HepG2 (cell line): ENCODE results near the gene PDE9A. TPM values are rescaled to one million over a fixed set of nuclear protein-coding genes. Genes with fewer than 3 reads are reported as not detected.
A peak's percentile ranks its signal among the peaks of the same experiment; 100 is the strongest.

Experiments used
- ARNT2 ChIP-seq: sonication (generic); formaldehyde crosslinking; IDR thresholded peaks from 2 replicates; pipeline ENCODE4 v1.8.0; 2022; ENCODE audit warnings: mild to moderate bottlenecking, low read depth, missing genetic modification reagents, moderate library complexity
- CEBPG ChIP-seq: IDR thresholded peaks from 2 replicates; pipeline ENCODE4 v1.6.1; 2016
- HDAC6 ChIP-seq: fragments of 200-600 bp; sonication (generic); IDR thresholded peaks from 2 replicates; pipeline ENCODE4 v1.7.0; 2017; ENCODE audit warnings: mild to moderate bottlenecking, antibody characterized with exemption, low read length, low read depth
- HNRNPUL1 ChIP-seq: fragments of 200-400 bp; formaldehyde crosslinking; IDR thresholded peaks from 2 replicates; pipeline ENCODE4 v1.6.1; 2017; ENCODE audit warnings: low read depth, mild to moderate bottlenecking, low read length, moderate library complexity
- KDM6A ChIP-seq: IDR thresholded peaks from 2 replicates; pipeline ENCODE4 v1.6.1; 2016; ENCODE audit warnings: low read depth
- TEAD3 ChIP-seq: optimal IDR thresholded peaks from 2 replicates; pipeline ENCODE3; 2016; ENCODE audit warnings: borderline replicate concordance
- ZC3H13 ChIP-seq: sonication (generic); formaldehyde crosslinking; IDR thresholded peaks from 2 replicates; pipeline ENCODE4 v1.8.1; 2023; ENCODE audit warnings: mild to moderate bottlenecking, missing genetic modification reagents, moderate library complexity
- ZNF17 ChIP-seq: sonication (generic); formaldehyde crosslinking; IDR thresholded peaks from 2 replicates; pipeline ENCODE4 v1.5.0; 2020; ENCODE audit warnings: mild to moderate bottlenecking, missing genetic modification reagents
- ZNF180 ChIP-seq: sonication (generic); formaldehyde crosslinking; IDR thresholded peaks from 2 replicates; pipeline ENCODE4 v1.4.0; 2020; ENCODE audit warnings: low read depth, missing genetic modification reagents, borderline replicate concordance
- ZNF207 ChIP-seq: fragments of 450-650 bp; IDR thresholded peaks from 2 replicates; pipeline ENCODE4 v1.6.1; 2016; ENCODE audit warnings: antibody characterized with exemption, borderline replicate concordance
- ZNF263 ChIP-seq: sonication (generic); formaldehyde crosslinking; IDR thresholded peaks from 2 replicates; pipeline ENCODE4 v1.4.0; 2020; ENCODE audit warnings: missing genetic modification reagents
- ZNF30 ChIP-seq: sonication (generic); formaldehyde crosslinking; IDR thresholded peaks from 2 replicates; pipeline ENCODE4 v1.5.0; 2020; ENCODE audit warnings: mild to moderate bottlenecking, missing genetic modification reagents
- ZNF34 ChIP-seq: sonication (generic); formaldehyde crosslinking; IDR thresholded peaks from 2 replicates; pipeline ENCODE4 v1.4.0; 2020; ENCODE audit warnings: mild to moderate bottlenecking, missing genetic modification reagents, borderline replicate concordance
- ZNF432 ChIP-seq: sonication (generic); formaldehyde crosslinking; IDR thresholded peaks from 2 replicates; pipeline ENCODE4 v1.5.0; 2020; ENCODE audit warnings: missing genetic modification reagents, mild to moderate bottlenecking, borderline replicate concordance
- polyA plus RNA-seq, 8 experiments: library from polyadenylated mRNA; depleted of rRNA in 3 of 8; stranded (reverse) in 7 of 8; unstranded in 1 of 8; fragments of >200 nt; fragmentation: Illumina TruSeq in 4 of 8; extraction: Trizol in 4 of 8; gene quantifications; 2 replicates each; pipeline versions ENCODE4 v1.2.1 to v1.2.3, GENCODE V29; 2011 to 2016; ENCODE audit warnings: low read depth in 4 of 8, missing spikeins in 1 of 8, mixed read lengths in 1 of 8; ENCODE audit not compliant: insufficient read depth in 1 of 8
- total RNA-seq, 5 experiments: library from RNA; depleted of rRNA; stranded (reverse); fragments of >200 nt; fragmentation: Illumina TruSeq; extraction: Trizol; gene quantifications; 2 replicates each; pipeline ENCODE4 v1.2.3, GENCODE V29; 2016; ENCODE audit warnings: low read depth in 1 of 5
- TF ChIP-seq, protein P1 (sequence below): sonication (generic); formaldehyde crosslinking; conservative IDR thresholded peaks from 2 replicates; pipeline ENCODE4 v1.4.0; 2020; ENCODE audit warnings: mild to moderate bottlenecking, missing genetic modification reagents, moderate library complexity
- TF ChIP-seq, protein P2 (sequence below): sonication (generic); formaldehyde crosslinking; conservative IDR thresholded peaks from 2 replicates; pipeline ENCODE4 v1.8.0; 2022; ENCODE audit warnings: missing genetic modification reagents
- TF ChIP-seq, protein P3 (sequence below): sonication (generic); formaldehyde crosslinking; IDR thresholded peaks from 2 replicates; pipeline ENCODE4 v1.5.0; 2020; ENCODE audit warnings: mild to moderate bottlenecking, missing genetic modification reagents
- TF ChIP-seq, protein P4 (sequence below): sonication (generic); formaldehyde crosslinking; IDR thresholded peaks from 2 replicates; pipeline ENCODE4 v1.4.0; 2020; ENCODE audit warnings: mild to moderate bottlenecking, missing genetic modification reagents
- TF ChIP-seq, protein P5 (sequence below): IDR thresholded peaks from 2 replicates; pipeline ENCODE4 v1.6.1; 2016

The PDE9A gene
- total and polyA plus RNA-seq, 2 of the 13 experiments (the other 11 are each of a cell fraction or from before 2014, with no cell fraction given) = 4.6 to 19.7 TPM

DNA sequence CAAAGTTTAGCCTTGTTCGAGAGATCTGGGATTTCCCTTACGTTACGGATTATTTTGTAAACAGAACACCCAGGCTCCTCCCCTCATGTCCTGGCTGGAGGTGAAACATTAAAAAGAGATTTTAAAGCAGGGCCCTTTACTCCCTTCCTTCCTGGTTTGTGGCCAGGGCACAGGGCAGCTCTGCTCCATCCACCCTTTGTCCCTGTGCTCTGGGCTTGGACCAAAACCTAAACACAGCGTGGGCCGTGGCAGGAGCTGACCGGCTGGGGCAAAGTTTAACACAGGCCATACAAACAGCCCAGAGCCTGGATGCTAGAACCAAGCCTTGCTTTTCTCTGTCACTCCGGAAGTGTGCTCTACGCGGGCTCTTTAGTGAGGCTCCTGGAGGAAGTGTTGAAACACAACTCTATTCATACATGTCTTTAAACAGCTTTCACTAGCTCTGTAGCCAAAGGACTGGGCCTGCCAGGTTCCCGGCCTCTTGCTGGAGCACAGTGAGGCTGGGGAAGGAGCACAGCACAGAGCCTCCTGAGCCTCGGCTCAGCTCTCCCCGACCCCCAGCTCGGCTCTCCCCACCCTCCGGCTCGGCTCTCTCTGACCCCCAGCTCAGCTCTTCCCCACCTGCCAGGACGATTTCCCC is 84.7 kb downstream of the PDE9A start (continued):
- no peak for TF ChIP-seq ZNF34 (CRISPR knock-in tag)
- TF ChIP-seq, protein P1, sequence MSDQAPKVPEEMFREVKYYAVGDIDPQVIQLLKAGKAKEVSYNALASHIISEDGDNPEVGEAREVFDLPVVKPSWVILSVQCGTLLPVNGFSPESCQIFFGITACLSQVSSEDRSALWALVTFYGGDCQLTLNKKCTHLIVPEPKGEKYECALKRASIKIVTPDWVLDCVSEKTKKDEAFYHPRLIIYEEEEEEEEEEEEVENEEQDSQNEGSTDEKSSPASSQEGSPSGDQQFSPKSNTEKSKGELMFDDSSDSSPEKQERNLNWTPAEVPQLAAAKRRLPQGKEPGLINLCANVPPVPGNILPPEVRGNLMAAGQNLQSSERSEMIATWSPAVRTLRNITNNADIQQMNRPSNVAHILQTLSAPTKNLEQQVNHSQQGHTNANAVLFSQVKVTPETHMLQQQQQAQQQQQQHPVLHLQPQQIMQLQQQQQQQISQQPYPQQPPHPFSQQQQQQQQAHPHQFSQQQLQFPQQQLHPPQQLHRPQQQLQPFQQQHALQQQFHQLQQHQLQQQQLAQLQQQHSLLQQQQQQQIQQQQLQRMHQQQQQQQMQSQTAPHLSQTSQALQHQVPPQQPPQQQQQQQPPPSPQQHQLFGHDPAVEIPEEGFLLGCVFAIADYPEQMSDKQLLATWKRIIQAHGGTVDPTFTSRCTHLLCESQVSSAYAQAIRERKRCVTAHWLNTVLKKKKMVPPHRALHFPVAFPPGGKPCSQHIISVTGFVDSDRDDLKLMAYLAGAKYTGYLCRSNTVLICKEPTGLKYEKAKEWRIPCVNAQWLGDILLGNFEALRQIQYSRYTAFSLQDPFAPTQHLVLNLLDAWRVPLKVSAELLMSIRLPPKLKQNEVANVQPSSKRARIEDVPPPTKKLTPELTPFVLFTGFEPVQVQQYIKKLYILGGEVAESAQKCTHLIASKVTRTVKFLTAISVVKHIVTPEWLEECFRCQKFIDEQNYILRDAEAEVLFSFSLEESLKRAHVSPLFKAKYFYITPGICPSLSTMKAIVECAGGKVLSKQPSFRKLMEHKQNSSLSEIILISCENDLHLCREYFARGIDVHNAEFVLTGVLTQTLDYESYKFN (CRISPR knock-in tag) = peak; percentile 92
- TF ChIP-seq ZNF30 (CRISPR knock-in tag) = no peak
- no peak for TF ChIP-seq ZNF17 (CRISPR knock-in tag)
- peak; percentile 44 for TF ChIP-seq TEAD3 (CRISPR knock-in tag)
- no peak for TF ChIP-seq HNRNPUL1
- TF ChIP-seq, protein P2, sequence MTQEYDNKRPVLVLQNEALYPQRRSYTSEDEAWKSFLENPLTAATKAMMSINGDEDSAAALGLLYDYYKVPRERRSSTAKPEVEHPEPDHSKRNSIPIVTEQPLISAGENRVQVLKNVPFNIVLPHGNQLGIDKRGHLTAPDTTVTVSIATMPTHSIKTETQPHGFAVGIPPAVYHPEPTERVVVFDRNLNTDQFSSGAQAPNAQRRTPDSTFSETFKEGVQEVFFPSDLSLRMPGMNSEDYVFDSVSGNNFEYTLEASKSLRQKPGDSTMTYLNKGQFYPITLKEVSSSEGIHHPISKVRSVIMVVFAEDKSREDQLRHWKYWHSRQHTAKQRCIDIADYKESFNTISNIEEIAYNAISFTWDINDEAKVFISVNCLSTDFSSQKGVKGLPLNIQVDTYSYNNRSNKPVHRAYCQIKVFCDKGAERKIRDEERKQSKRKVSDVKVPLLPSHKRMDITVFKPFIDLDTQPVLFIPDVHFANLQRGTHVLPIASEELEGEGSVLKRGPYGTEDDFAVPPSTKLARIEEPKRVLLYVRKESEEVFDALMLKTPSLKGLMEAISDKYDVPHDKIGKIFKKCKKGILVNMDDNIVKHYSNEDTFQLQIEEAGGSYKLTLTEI (CRISPR knock-in tag) = no peak
- no peak for TF ChIP-seq ZNF432 (CRISPR knock-in tag)
- peak; percentile 96 for TF ChIP-seq ZNF263 (CRISPR knock-in tag)
- TF ChIP-seq ARNT2 (CRISPR knock-in tag) = no peak
- TF ChIP-seq ZNF207 = no peak
- TF ChIP-seq ZC3H13 (CRISPR knock-in tag) = no peak
- TF ChIP-seq, protein P3, sequence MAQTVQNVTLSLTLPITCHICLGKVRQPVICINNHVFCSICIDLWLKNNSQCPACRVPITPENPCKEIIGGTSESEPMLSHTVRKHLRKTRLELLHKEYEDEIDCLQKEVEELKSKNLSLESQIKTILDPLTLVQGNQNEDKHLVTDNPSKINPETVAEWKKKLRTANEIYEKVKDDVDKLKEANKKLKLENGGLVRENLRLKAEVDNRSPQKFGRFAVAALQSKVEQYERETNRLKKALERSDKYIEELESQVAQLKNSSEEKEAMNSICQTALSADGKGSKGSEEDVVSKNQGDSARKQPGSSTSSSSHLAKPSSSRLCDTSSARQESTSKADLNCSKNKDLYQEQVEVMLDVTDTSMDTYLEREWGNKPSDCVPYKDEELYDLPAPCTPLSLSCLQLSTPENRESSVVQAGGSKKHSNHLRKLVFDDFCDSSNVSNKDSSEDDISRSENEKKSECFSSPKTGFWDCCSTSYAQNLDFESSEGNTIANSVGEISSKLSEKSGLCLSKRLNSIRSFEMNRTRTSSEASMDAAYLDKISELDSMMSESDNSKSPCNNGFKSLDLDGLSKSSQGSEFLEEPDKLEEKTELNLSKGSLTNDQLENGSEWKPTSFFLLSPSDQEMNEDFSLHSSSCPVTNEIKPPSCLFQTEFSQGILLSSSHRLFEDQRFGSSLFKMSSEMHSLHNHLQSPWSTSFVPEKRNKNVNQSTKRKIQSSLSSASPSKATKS (CRISPR knock-in tag) = no peak
- no peak; the same call in 1 of the 2 replicates for TF ChIP-seq CEBPG
- TF ChIP-seq ZNF180 (CRISPR knock-in tag) = no peak
- TF ChIP-seq, protein P4, sequence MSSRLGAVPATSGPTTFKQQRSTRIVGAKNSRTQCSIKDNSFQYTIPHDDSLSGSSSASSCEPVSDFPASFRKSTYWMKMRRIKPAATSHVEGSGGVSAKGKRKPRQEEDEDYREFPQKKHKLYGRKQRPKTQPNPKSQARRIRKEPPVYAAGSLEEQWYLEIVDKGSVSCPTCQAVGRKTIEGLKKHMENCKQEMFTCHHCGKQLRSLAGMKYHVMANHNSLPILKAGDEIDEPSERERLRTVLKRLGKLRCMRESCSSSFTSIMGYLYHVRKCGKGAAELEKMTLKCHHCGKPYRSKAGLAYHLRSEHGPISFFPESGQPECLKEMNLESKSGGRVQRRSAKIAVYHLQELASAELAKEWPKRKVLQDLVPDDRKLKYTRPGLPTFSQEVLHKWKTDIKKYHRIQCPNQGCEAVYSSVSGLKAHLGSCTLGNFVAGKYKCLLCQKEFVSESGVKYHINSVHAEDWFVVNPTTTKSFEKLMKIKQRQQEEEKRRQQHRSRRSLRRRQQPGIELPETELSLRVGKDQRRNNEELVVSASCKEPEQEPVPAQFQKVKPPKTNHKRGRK (CRISPR knock-in tag) = no peak
- TF ChIP-seq, protein P5, sequence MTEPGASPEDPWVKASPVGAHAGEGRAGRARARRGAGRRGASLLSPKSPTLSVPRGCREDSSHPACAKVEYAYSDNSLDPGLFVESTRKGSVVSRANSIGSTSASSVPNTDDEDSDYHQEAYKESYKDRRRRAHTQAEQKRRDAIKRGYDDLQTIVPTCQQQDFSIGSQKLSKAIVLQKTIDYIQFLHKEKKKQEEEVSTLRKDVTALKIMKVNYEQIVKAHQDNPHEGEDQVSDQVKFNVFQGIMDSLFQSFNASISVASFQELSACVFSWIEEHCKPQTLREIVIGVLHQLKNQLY (CRISPR knock-in tag) = peak; percentile 84
- no peak for TF ChIP-seq HDAC6
- TF ChIP-seq KDM6A (CRISPR knock-in tag) = peak; percentile 59
